Measurements from ENCODE around the gene SEMA3G.

DNA sequence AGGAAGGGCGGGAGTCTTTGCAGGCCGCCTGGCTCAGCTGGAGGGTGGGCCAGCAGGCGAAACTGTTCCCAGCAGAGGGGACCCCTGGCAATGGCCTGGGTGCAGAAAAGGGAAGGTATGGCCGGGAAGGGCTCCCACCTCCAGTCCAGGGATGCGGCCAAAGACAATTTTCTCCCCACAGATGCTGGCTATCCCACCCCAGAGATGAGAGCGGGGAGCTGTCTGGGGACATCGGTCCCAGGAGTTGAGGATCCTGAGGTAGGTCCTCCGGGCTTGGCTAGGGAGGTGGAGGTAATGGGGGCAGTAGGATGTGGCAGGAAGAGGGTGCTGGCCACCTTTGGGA, 1.7 kb downstream of the SEMA3G start:
- TF ChIP-seq, protein P1, sequence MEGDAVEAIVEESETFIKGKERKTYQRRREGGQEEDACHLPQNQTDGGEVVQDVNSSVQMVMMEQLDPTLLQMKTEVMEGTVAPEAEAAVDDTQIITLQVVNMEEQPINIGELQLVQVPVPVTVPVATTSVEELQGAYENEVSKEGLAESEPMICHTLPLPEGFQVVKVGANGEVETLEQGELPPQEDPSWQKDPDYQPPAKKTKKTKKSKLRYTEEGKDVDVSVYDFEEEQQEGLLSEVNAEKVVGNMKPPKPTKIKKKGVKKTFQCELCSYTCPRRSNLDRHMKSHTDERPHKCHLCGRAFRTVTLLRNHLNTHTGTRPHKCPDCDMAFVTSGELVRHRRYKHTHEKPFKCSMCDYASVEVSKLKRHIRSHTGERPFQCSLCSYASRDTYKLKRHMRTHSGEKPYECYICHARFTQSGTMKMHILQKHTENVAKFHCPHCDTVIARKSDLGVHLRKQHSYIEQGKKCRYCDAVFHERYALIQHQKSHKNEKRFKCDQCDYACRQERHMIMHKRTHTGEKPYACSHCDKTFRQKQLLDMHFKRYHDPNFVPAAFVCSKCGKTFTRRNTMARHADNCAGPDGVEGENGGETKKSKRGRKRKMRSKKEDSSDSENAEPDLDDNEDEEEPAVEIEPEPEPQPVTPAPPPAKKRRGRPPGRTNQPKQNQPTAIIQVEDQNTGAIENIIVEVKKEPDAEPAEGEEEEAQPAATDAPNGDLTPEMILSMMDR (optimal IDR thresholded peaks at IDR 0.05 in 1 of 3, IDR thresholded peaks at IDR 0.05 in 1 of 3, conservative IDR thresholded peaks at IDR 0.05 in 1 of 3; ENCODE audit: extremely low read depth in 1 of 3, insufficient read depth in 2 of 3, low read length in 3 of 3): no peak
- TF ChIP-seq EZH2 (IDR thresholded peaks at IDR 0.05; ENCODE audit: low read length): no peak
